Memory B cell (primary cell): Measurements from ENCODE around the gene RPL13.
"Not testable (repeated sequence)": the region's sequence is repeated elsewhere in the genome, so short reads cannot be mapped to it uniquely, and the experiment has no call there.

Experiments
- ATAC-seq: fragments of 150-1000 bp; cut with Tn5 transposase; 2 replicates; pipeline ENCODE4 v1.10.0; 2021; ENCODE audit warnings: low read depth, mild to moderate bottlenecking, moderate library complexity
- DNase-seq, 2 donors: peaks; one replicate each; pipeline ENCODE4 v3.0.0; 2022; ENCODE audit warnings: low spot score in 2 of 2
- H3K27ac Mint-ChIP-seq: one replicate; pipeline ENCODE4 v1.8.0; 2022; ENCODE audit warnings: mild to moderate bottlenecking, moderate library complexity, mixed read lengths
- H3K27me3 Mint-ChIP-seq: one replicate; pipeline ENCODE4 v1.8.0; 2022; ENCODE audit warnings: mixed read lengths
- H3K36me3 Mint-ChIP-seq: one replicate; pipeline ENCODE4 v1.8.0; 2022; ENCODE audit warnings: mild to moderate bottlenecking, mixed read lengths
- H3K4me1 Mint-ChIP-seq: one replicate; pipeline ENCODE4 v1.8.0; 2022; ENCODE audit warnings: mixed read lengths
- H3K4me3 Mint-ChIP-seq: one replicate; pipeline ENCODE4 v1.8.0; 2022; ENCODE audit warnings: mild to moderate bottlenecking, moderate library complexity, mixed read lengths
- H3K9me3 Mint-ChIP-seq: one replicate; pipeline ENCODE4 v1.8.0; 2022; ENCODE audit warnings: mixed read lengths

Gene RPL13

DNA sequence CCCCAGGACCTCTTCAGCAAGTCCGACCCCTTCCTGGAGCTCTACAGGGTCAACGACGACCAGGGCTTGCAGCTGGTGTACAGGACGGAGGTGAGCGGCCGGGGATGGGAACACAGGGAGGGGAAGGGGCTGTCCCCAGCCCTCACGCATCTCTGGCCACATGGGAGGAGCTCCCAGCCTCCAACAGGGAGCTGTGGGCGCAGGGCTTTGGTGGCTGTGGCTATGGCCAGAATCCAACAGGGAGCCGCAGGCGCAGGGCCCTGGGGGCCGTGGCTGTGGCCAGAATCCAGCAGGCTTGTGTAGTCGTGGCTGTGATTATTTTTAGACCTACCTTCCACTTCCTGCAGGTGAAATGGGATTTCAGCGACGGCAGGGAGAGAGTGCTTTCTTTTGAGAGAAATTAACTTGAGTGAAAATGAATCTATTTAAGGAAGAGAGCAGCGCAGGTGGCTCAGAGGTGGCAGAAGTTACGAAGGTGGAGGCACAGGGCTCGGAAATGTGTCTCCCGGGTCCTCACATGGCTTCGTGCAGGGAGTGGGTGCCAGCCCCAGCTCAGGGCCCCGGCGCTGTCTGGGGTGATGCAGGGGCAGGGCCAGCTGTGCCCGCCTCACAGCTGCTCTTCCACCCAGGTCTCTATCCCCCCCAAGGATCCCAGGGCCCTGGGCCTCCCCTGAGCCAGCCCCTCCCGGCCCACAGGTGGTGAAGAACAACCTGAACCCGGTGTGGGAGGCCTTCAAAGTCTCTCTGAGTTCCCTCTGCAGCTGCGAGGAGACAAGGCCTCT, 24.5 kb downstream of the RPL13 start:
- no peaks in the 10 kb centered on the region for H3K27me3 Mint-ChIP-seq
- DNase-seq = no peak
- H3K4me3 Mint-ChIP-seq = no peak overlapping the region
- H3K9me3 Mint-ChIP-seq = no peaks in the 10 kb centered on the region
- no peak for ATAC-seq
- no peak overlapping the region for H3K27ac Mint-ChIP-seq
- H3K36me3 Mint-ChIP-seq = no peaks in the 10 kb centered on the region
- H3K4me1 Mint-ChIP-seq = no peaks in the 10 kb centered on the region

DNA sequence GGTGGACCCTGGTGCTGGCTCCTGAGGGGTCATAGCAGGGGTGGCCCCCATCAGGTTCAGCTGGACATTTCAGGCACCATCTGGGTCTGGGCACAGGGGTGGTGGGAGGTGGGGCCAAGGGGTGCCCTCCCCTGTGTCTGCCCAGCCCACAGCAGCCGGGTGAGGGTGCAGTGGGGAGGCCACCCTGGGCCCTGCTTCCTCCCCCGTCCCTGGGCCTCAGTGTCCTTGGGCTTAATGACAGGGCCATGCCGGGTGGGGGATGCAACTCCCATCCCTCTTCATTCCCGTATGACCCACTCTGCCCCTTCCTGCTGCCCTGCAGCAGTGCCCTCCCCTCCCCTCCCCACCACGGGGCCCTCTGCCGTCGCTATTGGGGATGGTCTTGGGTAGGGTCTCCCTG, 25.7 kb downstream of the RPL13 start:
- no peaks in the 10 kb centered on the region for H3K9me3 Mint-ChIP-seq
- no peaks in the 10 kb centered on the region for H3K4me1 Mint-ChIP-seq
- H3K36me3 Mint-ChIP-seq = no peaks in the 10 kb centered on the region
- ATAC-seq = no peak
- H3K27ac Mint-ChIP-seq = no peak overlapping the region
- no peak for DNase-seq
- no peaks in the 10 kb centered on the region for H3K27me3 Mint-ChIP-seq
- H3K4me3 Mint-ChIP-seq = no peak overlapping the region

- ATAC-seq (no peak), DNase-seq (no peak)
- H3K4me3 Mint-ChIP-seq = no peak overlapping the region
- H3K36me3 Mint-ChIP-seq = no peaks in the 10 kb centered on the region
- no peaks in the 10 kb centered on the region for H3K9me3 Mint-ChIP-seq
- no peak overlapping the region for H3K27ac Mint-ChIP-seq
- no peaks in the 10 kb centered on the region for H3K27me3 Mint-ChIP-seq
- H3K4me1 Mint-ChIP-seq = no peaks in the 10 kb centered on the region
Measured at GRCh38 chr16:89586853-89587252, 26.4 kb downstream of the RPL13 start.

DNA sequence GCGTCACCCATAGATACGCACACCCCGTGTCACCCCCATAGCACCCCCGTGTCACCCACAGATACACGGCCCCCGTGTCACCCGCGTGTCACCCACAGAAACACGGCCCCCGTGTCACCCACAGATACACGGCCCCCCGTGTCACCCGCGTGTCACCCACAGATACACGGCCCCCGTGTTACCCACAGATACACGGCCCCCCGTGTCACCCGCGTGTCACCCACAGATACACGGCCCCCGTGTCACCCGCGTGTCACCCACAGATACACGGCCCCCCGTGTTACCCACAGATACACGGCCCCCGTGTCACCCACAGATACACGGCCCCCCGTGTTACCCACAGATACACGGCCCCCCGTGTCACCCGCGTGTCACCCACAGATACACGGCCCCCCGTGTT, 27.2 kb downstream of the RPL13 start:
- H3K4me1 Mint-ChIP-seq = not testable (repeated sequence)

DNA sequence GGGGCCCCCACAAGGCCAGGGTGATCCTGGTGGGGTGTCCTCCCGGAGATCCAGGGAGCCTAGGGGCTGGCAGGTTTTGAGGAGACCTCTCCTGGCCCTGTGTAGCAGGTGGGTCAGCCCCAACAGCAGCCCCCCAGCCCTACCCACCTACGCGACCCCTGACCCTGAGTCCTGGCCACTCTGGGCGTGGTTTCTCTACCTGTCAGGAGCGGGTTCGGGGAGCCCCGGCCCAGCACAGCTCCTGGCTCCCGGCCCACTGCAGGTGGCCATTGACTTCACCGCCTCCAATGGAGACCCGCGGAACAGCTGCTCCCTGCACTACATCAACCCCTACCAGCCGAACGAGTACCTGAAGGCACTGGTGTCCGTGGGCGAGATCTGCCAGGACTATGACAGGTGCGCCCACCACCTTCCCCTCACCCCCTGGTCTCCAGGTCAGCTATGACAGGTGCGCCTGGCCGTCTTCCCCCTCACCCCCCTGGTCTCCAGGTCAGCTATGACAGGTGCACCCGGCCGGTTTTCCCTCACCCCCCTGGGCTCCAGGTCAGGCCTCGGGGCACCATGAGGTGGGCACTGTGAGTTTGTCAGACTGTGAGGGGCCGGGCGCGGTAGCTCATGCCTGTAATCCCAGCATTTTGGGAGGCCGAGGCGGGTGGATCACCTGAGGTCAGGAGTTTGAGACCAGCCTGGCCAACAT, 28.1 kb downstream of the RPL13 start:
- Mint-ChIP-seq H3K36me3 (no peaks in the 10 kb centered on the region), H3K4me3 (no peak overlapping the region), H3K9me3 (no peaks in the 10 kb centered on the region), H3K27me3 (no peaks in the 10 kb centered on the region), H3K4me1 (no peaks in the 10 kb centered on the region), H3K27ac (no peak overlapping the region)
- no peak for ATAC-seq
- DNase-seq = no peak

More for the DNA sequence above, 27.2 kb downstream of the RPL13 start:
- H3K27me3 Mint-ChIP-seq, DNase-seq, ATAC-seq, H3K27ac Mint-ChIP-seq, H3K9me3 Mint-ChIP-seq, H3K4me3 Mint-ChIP-seq, H3K36me3 Mint-ChIP-seq: not testable (repeated sequence)

- ATAC-seq (no peak), DNase-seq (no peak)
- Mint-ChIP-seq H3K9me3 (no peaks in the 10 kb centered on the region), H3K4me3 (no peak overlapping the region), H3K4me1 (no peaks in the 10 kb centered on the region), H3K27ac (no peak overlapping the region), H3K36me3 (no peaks in the 10 kb centered on the region), H3K27me3 (no peaks in the 10 kb centered on the region)
Measured at GRCh38 chr16:89589241-89589926, 28.9 kb downstream of the RPL13 start.

GRCh38 chr16:89593841-89594240, 33.4 kb downstream of the RPL13 start:
- Mint-ChIP-seq H3K9me3 (no peaks in the 10 kb centered on the region), H3K27ac (no peak overlapping the region), H3K36me3 (no peaks in the 10 kb centered on the region), H3K4me3 (no peak overlapping the region), H3K27me3 (peaks cover 2% of the 10 kb centered on the region), H3K4me1 (no peaks in the 10 kb centered on the region)
- no peak for DNase-seq
- no peak for ATAC-seq

GRCh38 chr16:89595330-89596060, 35.0 kb downstream of the RPL13 start:
- H3K27me3 Mint-ChIP-seq = peaks cover 2% of the 10 kb centered on the region
- DNase-seq (no peak), ATAC-seq (no peak)
- H3K9me3 Mint-ChIP-seq = no peaks in the 10 kb centered on the region
- H3K27ac Mint-ChIP-seq = no peak overlapping the region
- no peak overlapping the region for H3K4me3 Mint-ChIP-seq
- peaks cover 3% of the 10 kb centered on the region for H3K4me1 Mint-ChIP-seq
- H3K36me3 Mint-ChIP-seq = no peaks in the 10 kb centered on the region

GRCh38 chr16:89596061-89596689, 35.7 kb downstream of the RPL13 start:
- no peaks in the 10 kb centered on the region for H3K36me3 Mint-ChIP-seq
- H3K27ac Mint-ChIP-seq = no peak overlapping the region
- ATAC-seq = no peak

DNA sequence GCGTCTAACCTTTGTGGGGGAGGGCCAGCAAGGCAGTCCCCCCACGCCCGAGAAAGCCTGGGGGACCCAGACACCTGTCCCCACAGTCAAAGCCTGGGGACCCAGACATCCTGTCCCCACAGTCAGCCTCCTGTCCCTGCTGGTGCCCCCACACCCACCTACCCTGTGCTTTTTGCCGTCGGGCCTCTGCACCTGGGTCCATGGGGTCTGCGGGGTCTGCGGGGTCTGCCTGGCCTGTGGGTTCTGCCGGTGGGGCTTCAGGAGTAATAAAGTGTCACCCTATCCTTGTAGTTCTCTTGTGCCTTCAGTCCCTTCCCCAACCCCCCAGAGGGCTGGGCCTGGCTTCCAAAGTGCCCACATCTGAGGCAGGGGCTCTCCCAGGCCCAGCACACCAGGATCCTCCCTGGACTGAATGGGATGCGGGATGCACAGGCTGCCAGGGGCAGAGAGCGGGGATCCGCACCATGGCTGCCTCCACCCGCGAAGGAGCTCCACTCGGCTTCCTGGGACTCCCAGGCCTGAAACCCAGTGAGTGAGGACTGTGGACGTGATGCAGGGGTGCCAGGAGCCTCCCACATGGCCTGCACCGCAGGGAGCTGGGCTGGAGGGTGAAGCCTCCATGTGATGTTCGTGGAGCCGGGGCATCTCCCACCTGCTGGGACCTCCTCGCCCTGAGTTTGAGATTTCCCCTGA, 36.6 kb downstream of the RPL13 start:
- no peak for ATAC-seq
- Mint-ChIP-seq H3K4me3 (no peak overlapping the region), H3K9me3 (no peaks in the 10 kb centered on the region), H3K27me3 (peaks cover 2% of the 10 kb centered on the region), H3K36me3 (no peaks in the 10 kb centered on the region), H3K27ac (no peak overlapping the region), H3K4me1 (peaks cover 3% of the 10 kb centered on the region)
- DNase-seq = no peak

More at GRCh38 chr16:89596061-89596689, 35.7 kb downstream of the RPL13 start:
- H3K4me1 Mint-ChIP-seq = peaks cover 3% of the 10 kb centered on the region
- H3K4me3 Mint-ChIP-seq = no peak overlapping the region
- H3K9me3 Mint-ChIP-seq = no peaks in the 10 kb centered on the region
- peaks cover 2% of the 10 kb centered on the region for H3K27me3 Mint-ChIP-seq
- DNase-seq = no peak

GRCh38 chr16:89598199-89598598, 37.7 kb downstream of the RPL13 start:
- Mint-ChIP-seq H3K4me3 (no peak overlapping the region), H3K9me3 (no peaks in the 10 kb centered on the region), H3K4me1 (peaks cover 9% of the 10 kb centered on the region), H3K27ac (no peak overlapping the region), H3K27me3 (peaks cover 7% of the 10 kb centered on the region), H3K36me3 (no peaks in the 10 kb centered on the region)
- DNase-seq = no peak
- ATAC-seq = no peak

- H3K27me3 Mint-ChIP-seq = peaks cover 8% of the 10 kb centered on the region
- no peaks in the 10 kb centered on the region for H3K36me3 Mint-ChIP-seq
- H3K4me1 Mint-ChIP-seq = peaks cover 9% of the 10 kb centered on the region
- no peaks in the 10 kb centered on the region for H3K9me3 Mint-ChIP-seq
- no peak overlapping the region for H3K27ac Mint-ChIP-seq
- ATAC-seq (peak; percentile 66), DNase-seq (no peak)
- no peak overlapping the region for H3K4me3 Mint-ChIP-seq
Measured at GRCh38 chr16:89599451-89599858, 39.0 kb downstream of the RPL13 start.

- H3K36me3 Mint-ChIP-seq = no peaks in the 10 kb centered on the region
- peaks cover 9% of the 10 kb centered on the region for H3K4me1 Mint-ChIP-seq
- H3K9me3 Mint-ChIP-seq = no peaks in the 10 kb centered on the region
- no peak for DNase-seq
- H3K4me3 Mint-ChIP-seq = no peak overlapping the region
- H3K27me3 Mint-ChIP-seq = peaks cover 8% of the 10 kb centered on the region
- ATAC-seq = no peak
- no peak overlapping the region for H3K27ac Mint-ChIP-seq
Measured at GRCh38 chr16:89599902-89600301, 39.4 kb downstream of the RPL13 start.
